HG03025 (cell line): ENCODE measurements around the gene SKI.
"Not testable (repeated sequence)": the region's sequence is repeated elsewhere in the genome, so short reads cannot be mapped to it uniquely, and the experiment has no call there.

Source experiments
- ATAC-seq: cut with Tn5 transposase; IDR thresholded peaks from one replicate; pipeline ENCODE4 v1.9.1; 2021; ENCODE audit warnings: mild to moderate bottlenecking, moderate library complexity; ENCODE audit not compliant: unreplicated experiment, low FRiP score

The SKI gene

GRCh38 chr1:2257245-2257627 lies 29.1 kb downstream of the SKI start:
- ATAC-seq: no peak

GRCh38 chr1:2258122-2258681 lies 30.1 kb downstream of the SKI start:
- ATAC-seq: no peak

- ATAC-seq: no peak
Measured at GRCh38 chr1:2258996-2259395, 30.9 kb downstream of the SKI start.

GRCh38 chr1:2259668-2260402 lies 31.7 kb downstream of the SKI start:
- ATAC-seq: no peak

- not testable (repeated sequence) for ATAC-seq
Measured at GRCh38 chr1:2260470-2260869, 32.4 kb downstream of the SKI start.

GRCh38 chr1:2260917-2261316 lies 32.8 kb downstream of the SKI start:
- ATAC-seq: no peak

- ATAC-seq: not testable (repeated sequence)
Measured at GRCh38 chr1:2261476-2262395, 33.6 kb downstream of the SKI start.

GRCh38 chr1:2266301-2266975 lies 38.3 kb downstream of the SKI start:
- ATAC-seq: no peak

GRCh38 chr1:2267051-2267830 lies 39.1 kb downstream of the SKI start:
- no peak for ATAC-seq

GRCh38 chr1:2267862-2268261 lies 39.7 kb downstream of the SKI start:
- ATAC-seq: no peak

- no peak for ATAC-seq
Measured at GRCh38 chr1:2268285-2269056, 40.4 kb downstream of the SKI start.

- no peak for ATAC-seq
Measured at GRCh38 chr1:2269193-2269921, 41.2 kb downstream of the SKI start.

GRCh38 chr1:2269922-2270259 lies 41.8 kb downstream of the SKI start:
- no peak for ATAC-seq

GRCh38 chr1:2270260-2271100 lies 42.4 kb downstream of the SKI start:
- no peak for ATAC-seq

- no peak for ATAC-seq
Measured at GRCh38 chr1:2271211-2271721, 43.1 kb downstream of the SKI start.

GRCh38 chr1:2271841-2272655 lies 43.9 kb downstream of the SKI start:
- no peak for ATAC-seq
